ENCODE data around the gene RIPK4.
A peak's percentile ranks its signal among the peaks of the same experiment; 100 is the strongest.

DNA sequence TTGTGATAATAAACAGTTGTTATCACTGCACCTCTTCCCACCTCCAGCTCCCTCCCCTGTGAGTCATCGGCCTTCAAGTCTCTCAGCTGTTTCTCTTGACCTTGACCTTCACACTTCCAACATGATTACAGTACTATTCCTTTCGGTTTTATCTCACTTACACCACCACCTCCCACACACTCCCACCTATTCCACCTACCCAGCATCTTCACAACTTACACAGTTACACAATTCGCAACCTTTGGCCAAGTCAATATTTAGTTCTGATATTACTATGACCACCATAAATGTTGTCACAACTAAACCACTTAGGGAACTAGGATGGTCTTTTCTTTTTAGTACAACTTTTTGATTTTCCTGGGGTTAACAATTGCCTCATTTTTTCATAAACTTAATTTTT lies 60.2 kb downstream of the RIPK4 start:
- TF ChIP-seq, protein P1, sequence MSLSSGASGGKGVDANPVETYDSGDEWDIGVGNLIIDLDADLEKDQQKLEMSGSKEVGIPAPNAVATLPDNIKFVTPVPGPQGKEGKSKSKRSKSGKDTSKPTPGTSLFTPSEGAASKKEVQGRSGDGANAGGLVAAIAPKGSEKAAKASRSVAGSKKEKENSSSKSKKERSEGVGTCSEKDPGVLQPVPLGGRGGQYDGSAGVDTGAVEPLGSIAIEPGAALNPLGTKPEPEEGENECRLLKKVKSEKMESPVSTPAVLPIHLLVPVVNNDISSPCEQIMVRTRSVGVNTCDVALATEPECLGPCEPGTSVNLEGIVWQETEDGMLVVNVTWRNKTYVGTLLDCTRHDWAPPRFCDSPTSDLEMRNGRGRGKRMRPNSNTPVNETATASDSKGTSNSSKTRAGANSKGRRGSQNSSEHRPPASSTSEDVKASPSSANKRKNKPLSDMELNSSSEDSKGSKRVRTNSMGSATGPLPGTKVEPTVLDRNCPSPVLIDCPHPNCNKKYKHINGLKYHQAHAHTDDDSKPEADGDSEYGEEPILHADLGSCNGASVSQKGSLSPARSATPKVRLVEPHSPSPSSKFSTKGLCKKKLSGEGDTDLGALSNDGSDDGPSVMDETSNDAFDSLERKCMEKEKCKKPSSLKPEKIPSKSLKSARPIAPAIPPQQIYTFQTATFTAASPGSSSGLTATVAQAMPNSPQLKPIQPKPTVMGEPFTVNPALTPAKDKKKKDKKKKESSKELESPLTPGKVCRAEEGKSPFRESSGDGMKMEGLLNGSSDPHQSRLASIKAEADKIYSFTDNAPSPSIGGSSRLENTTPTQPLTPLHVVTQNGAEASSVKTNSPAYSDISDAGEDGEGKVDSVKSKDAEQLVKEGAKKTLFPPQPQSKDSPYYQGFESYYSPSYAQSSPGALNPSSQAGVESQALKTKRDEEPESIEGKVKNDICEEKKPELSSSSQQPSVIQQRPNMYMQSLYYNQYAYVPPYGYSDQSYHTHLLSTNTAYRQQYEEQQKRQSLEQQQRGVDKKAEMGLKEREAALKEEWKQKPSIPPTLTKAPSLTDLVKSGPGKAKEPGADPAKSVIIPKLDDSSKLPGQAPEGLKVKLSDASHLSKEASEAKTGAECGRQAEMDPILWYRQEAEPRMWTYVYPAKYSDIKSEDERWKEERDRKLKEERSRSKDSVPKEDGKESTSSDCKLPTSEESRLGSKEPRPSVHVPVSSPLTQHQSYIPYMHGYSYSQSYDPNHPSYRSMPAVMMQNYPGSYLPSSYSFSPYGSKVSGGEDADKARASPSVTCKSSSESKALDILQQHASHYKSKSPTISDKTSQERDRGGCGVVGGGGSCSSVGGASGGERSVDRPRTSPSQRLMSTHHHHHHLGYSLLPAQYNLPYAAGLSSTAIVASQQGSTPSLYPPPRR (CRISPR knock-in tag; IDR thresholded peaks at IDR 0.05; ENCODE audit: borderline replicate concordance) = peak; percentile 39; the same call in 1 of the 2 replicates
- TF ChIP-seq RNF2 (conservative IDR thresholded peaks at IDR 0.05; ENCODE audit: low read depth) = no peak
- TF ChIP-seq POLR2A (IDR thresholded peaks at IDR 0.05; ENCODE audit: insufficient read depth in 1 of 2, low read depth in 2 of 2, low read length in 2 of 2) = no peak
